ENCODE data around the gene DNAAF8. TPM values are rescaled to one million over a fixed set of nuclear protein-coding genes. Genes with fewer than 3 reads are reported as not detected.

DNAAF8 gene
- total RNA-seq, 4 donors from 2014 or later, result not detected

- DNase-seq, result no peak
- H3K9me3 ChIP-seq, result no peaks in the 10 kb centered on the region
- H3K36me3 ChIP-seq, result peaks cover 0 to 87% (median 0%) of the 10 kb centered on the region in 3 donors
- TF ChIP-seq POLR2A (IDR thresholded peaks at IDR 0.05), result no peak
- TF ChIP-seq CTCF (IDR thresholded peaks at IDR 0.05), result no peak
- H3K27me3 ChIP-seq, result no peaks in the 10 kb centered on the region
- no peaks in the 10 kb centered on the region for H3K4me1 ChIP-seq
- H3K4me3 ChIP-seq, result no peak overlapping the region
- no peak overlapping the region for H3K27ac ChIP-seq
These were observed 20.5 kb downstream of the DNAAF8 start for GRCh38 chr16:4754865-4755264.

GRCh38 chr16:4755687-4756086 is 21.4 kb downstream of the DNAAF8 start:
- Histone ChIP-seq H3K27me3 (no peaks in the 10 kb centered on the region), H3K9me3 (no peaks in the 10 kb centered on the region), H3K36me3 (peaks cover 0 to 95% (median 0%) of the 10 kb centered on the region in 3 donors), H3K4me3 (no peak overlapping the region), H3K4me1 (no peaks in the 10 kb centered on the region), H3K27ac (no peak overlapping the region)
- no peak for DNase-seq
- TF ChIP-seq POLR2A (IDR thresholded peaks at IDR 0.05), result no peak
- TF ChIP-seq CTCF (IDR thresholded peaks at IDR 0.05), result no peak

- no peak for DNase-seq
- Histone ChIP-seq H3K27me3 (no peaks in the 10 kb centered on the region), H3K27ac (no peak overlapping the region), H3K9me3 (no peaks in the 10 kb centered on the region), H3K4me1 (peaks cover 0 to 7% (median under 1%) of the 10 kb centered on the region in 4 donors), H3K36me3 (peaks cover 0 to 90% (median 0%) of the 10 kb centered on the region in 3 donors), H3K4me3 (no peak overlapping the region)
- TF ChIP-seq POLR2A (IDR thresholded peaks at IDR 0.05), result no peak
- TF ChIP-seq CTCF (IDR thresholded peaks at IDR 0.05), result no peak
These were observed 26.0 kb downstream of the DNAAF8 start for GRCh38 chr16:4760221-4760910.

- H3K27ac ChIP-seq, result no peak overlapping the region
- TF ChIP-seq CTCF (IDR thresholded peaks at IDR 0.05) (no peak), POLR2A (IDR thresholded peaks at IDR 0.05) (no peak)
- no peaks in the 10 kb centered on the region for H3K27me3 ChIP-seq
- DNase-seq, result no peak
- no peak overlapping the region for H3K4me3 ChIP-seq
- H3K9me3 ChIP-seq, result no peaks in the 10 kb centered on the region
- H3K36me3 ChIP-seq, result peaks cover 0 to 75% (median 0%) of the 10 kb centered on the region in 3 donors
- peaks cover 0 to 18% (median 6%) of the 10 kb centered on the region in 4 donors for H3K4me1 ChIP-seq
These were observed 27.9 kb downstream of the DNAAF8 start for GRCh38 chr16:4762205-4762604.

GRCh38 chr16:4763791-4764190 is 29.5 kb downstream of the DNAAF8 start:
- H3K4me3 ChIP-seq, result no peak overlapping the region
- TF ChIP-seq CTCF (IDR thresholded peaks at IDR 0.05), result no peak
- no peak for TF ChIP-seq POLR2A (IDR thresholded peaks at IDR 0.05)
- peaks cover 0 to 27% (median 14%) of the 10 kb centered on the region in 4 donors for H3K4me1 ChIP-seq
- H3K36me3 ChIP-seq, result peaks cover 0 to 62% (median 0%) of the 10 kb centered on the region in 3 donors
- H3K27me3 ChIP-seq, result no peaks in the 10 kb centered on the region
- no peaks in the 10 kb centered on the region for H3K9me3 ChIP-seq
- DNase-seq, result no peak
- H3K27ac ChIP-seq, result no peak overlapping the region
